NCI-H128 (cell line): ENCODE results near the gene CYP2F1.

Source experiments
- DNase-seq: peaks from one replicate; lab custom pipeline; 2025; ENCODE audit not compliant: unreplicated experiment; lab: John Stamatoyannopoulos, UW

Gene CYP2F1

DNA sequence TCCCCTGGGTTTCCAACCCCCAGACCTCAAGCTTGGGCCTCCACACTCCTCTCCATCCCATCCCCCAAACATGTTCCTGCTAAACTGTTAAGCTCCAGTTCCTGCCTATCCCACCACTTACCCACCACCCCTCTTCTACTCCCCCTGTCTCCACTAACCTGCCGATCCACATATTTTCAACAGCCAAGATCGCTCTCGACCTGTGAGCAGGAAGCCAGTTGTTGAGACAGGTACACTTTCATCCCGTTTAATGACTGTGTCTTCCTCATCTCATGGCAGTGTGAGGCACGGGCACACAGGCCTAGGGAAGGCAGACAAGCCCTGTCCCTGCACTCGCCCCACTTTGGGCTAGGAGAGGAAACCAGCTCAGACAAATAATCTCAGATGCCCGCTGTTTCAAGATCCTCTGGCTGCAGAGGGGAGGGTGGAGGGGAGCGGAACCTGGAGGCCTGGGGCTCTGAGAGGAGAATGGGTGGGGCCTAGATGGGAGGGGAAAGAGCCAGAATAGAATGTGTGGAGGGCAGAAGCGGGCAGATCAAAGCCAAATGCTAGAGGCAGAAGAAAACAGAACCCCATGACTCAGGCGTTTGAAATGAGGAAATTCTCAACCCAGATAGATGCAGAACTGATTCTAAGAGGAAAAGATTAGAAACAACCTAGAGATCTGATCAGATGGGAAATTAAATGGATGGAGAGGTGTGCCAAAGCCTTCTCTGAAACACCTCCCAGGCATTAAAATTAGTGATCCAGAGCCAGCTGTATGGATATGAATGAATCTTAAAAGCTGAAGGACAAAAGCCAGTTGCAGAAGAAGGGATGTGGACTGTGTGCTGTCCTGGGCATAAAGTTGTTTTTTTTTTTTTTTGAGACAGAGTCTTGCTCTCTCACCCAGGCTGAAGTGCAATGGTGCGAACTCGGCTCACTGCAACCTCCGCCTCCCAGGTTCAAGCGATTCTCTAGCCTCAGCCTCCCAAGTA lies 61.9 kb downstream of the CYP2F1 start:
- DNase-seq = no peak
